Stomach (tissue), 4 donors: ENCODE data around the gene MATN4.

ENCODE experiments used
- CTCF ChIP-seq, 7 experiments: fragments of 450-650 bp in 4 of 7; fragments of 200-600 bp in 3 of 7; sonication (generic) in 3 of 7; IDR thresholded peaks; one replicate each; pipeline ENCODE4 v1.5.1; 2016 to 2019; ENCODE audit warnings: antibody characterized with exemption in 7 of 7, control low read depth in 2 of 7, mild to moderate bottlenecking in 1 of 7
- EP300 ChIP-seq: sonication (generic); formaldehyde crosslinking; IDR thresholded peaks from one replicate; pipeline ENCODE4 v1.6.1; 2017; ENCODE audit warnings: antibody characterized with exemption
- POLR2A ChIP-seq, 4 donors: fragments of 450-650 bp; IDR thresholded peaks; one replicate each; pipeline ENCODE4 v1.6.1; 2016; ENCODE audit warnings: antibody characterized with exemption in 4 of 4, control low read depth in 2 of 4, mild to moderate bottlenecking in 1 of 4, moderate library complexity in 1 of 4
- POLR2AphosphoS5 ChIP-seq, 3 donors: sonication (generic); formaldehyde crosslinking; IDR thresholded peaks; one replicate each; pipeline ENCODE4 v1.6.1; 2016; ENCODE audit warnings: antibody characterized with exemption in 3 of 3

- no peak for TF ChIP-seq POLR2A (IDR thresholded peaks at IDR 0.05)
- no peak for TF ChIP-seq EP300
- TF ChIP-seq CTCF (IDR thresholded peaks at IDR 0.05) = no peak
- no peak for TF ChIP-seq POLR2AphosphoS5 (IDR thresholded peaks at IDR 0.05)
Observed at GRCh38 chr20:45288376-45288775, 19.7 kb downstream of the MATN4 start.
